PFSK-1 (cell line): Measurements from ENCODE around the gene MIEN1.

ENCODE experiments used
- FOXP2 ChIP-seq: optimal IDR thresholded peaks from 2 replicates; pipeline ENCODE3; 2011; ENCODE audit warnings: borderline replicate concordance, control low read depth, inconsistent platforms; ENCODE audit not compliant: insufficient read depth; ENCODE audit errors: extremely low read length, extremely low read depth
- POLR2AphosphoS5 ChIP-seq: IDR thresholded peaks from 2 replicates; pipeline ENCODE4 v1.6.1; 2012; ENCODE audit warnings: low read depth, mild to moderate bottlenecking, control low read depth, low read length, moderate library complexity
- REST ChIP-seq, 2 experiments: IDR thresholded peaks; 2 replicates each; pipeline versions ENCODE4 v1.6.1 to v1.8.0; 2011 to 2012; ENCODE audit warnings: low read depth in 2 of 2, low read length in 2 of 2, control low read depth in 1 of 2, inconsistent platforms in 1 of 2, mild to moderate bottlenecking in 1 of 2, moderate library complexity in 1 of 2; ENCODE audit not compliant: insufficient read depth in 1 of 2
- SIN3A ChIP-seq: IDR thresholded peaks from 2 replicates; pipeline ENCODE4 v1.6.1; 2012; ENCODE audit warnings: mild to moderate bottlenecking, low read length, moderate library complexity, borderline replicate concordance; ENCODE audit not compliant: insufficient read depth
- TAF1 ChIP-seq: IDR thresholded peaks from 2 replicates; pipeline ENCODE4 v1.6.1; 2012; ENCODE audit warnings: low read length, control low read depth, borderline replicate concordance; ENCODE audit not compliant: insufficient read depth

The MIEN1 gene

GRCh38 chr17:39687546-39688474, 42.5 kb downstream of the MIEN1 start, which contains the start of gene PGAP3:
TSS of gene PGAP3 (minus strand) at chr17:39688057. CDS start at chr17:39688014, 43 bp downstream.
- TF ChIP-seq REST (IDR thresholded peaks at IDR 0.05; ENCODE audit: insufficient read depth in 1 of 2, low read depth in 2 of 2, low read length in 2 of 2) (0 out of 4 replicates have a peak, but pooled peaks of 1 of the 2 experiments have one; percentile 31), TAF1 (peak; percentile 67; the same call in 1 of the 2 replicates), FOXP2 (peak; percentile 53), SIN3A (no peak), POLR2AphosphoS5 (peak; percentile 83)

- no peak for TF ChIP-seq REST (IDR thresholded peaks at IDR 0.05; ENCODE audit: insufficient read depth in 1 of 2, low read depth in 2 of 2, low read length in 2 of 2)
- TF ChIP-seq FOXP2 = no peak
- TF ChIP-seq POLR2AphosphoS5 = no peak
- TF ChIP-seq TAF1 = no peak
- no peak for TF ChIP-seq SIN3A
These were observed 43.2 kb downstream of the MIEN1 start for GRCh38 chr17:39687101-39687545.

- no peak for TF ChIP-seq REST (IDR thresholded peaks at IDR 0.05; ENCODE audit: insufficient read depth in 1 of 2, low read depth in 2 of 2, low read length in 2 of 2)
These were observed 45.8 kb downstream of the MIEN1 start for GRCh38 chr17:39684369-39685192.

GRCh38 chr17:39683295-39683939, 46.9 kb downstream of the MIEN1 start:
- no peak for TF ChIP-seq FOXP2
- TF ChIP-seq TAF1 = no peak
- no peak for TF ChIP-seq POLR2AphosphoS5

GRCh38 chr17:39679521-39680192, 50.7 kb downstream of the MIEN1 start:
- TF ChIP-seq SIN3A (no peak), POLR2AphosphoS5 (no peak), REST (IDR thresholded peaks at IDR 0.05; ENCODE audit: insufficient read depth in 1 of 2, low read depth in 2 of 2, low read length in 2 of 2) (no peak), TAF1 (no peak), FOXP2 (no peak)
